HG03521 (cell line): ENCODE data around the gene GZMA.
"Not testable (repeated sequence)": the region's sequence is repeated elsewhere in the genome, so short reads cannot be mapped to it uniquely, and the experiment has no call there.

Experiments
- ATAC-seq: cut with Tn5 transposase; IDR thresholded peaks from one replicate; pipeline ENCODE4 v1.9.1; 2021; ENCODE audit warnings: mild to moderate bottlenecking, moderate library complexity; ENCODE audit not compliant: unreplicated experiment

The GZMA gene

GRCh38 chr5:55102348-55102747 lies at the start of gene GZMA:
Gene GZMA, plus strand, starts transcription at chr5:55102646. Its CDS starts 37 bp downstream, at chr5:55102683.
- ATAC-seq: no peak

DNA sequence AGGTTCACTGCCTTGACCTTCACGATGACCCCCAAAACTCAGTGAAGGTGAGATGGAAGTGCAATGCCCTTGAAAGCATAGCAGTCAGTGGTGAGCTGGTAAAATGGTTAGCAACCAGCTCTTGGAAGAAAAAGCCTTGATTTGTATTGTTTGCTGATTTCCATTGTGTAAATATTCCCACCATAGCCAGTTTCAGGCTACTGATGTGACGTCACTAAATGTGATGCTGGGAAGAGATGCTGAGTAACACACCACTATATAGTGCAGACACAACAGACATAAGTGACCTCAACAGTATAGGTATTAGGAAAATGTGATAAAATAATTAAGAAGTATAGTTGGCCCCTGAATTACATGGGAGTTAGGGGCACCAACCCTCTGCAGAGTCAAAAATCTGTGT lies 47.3 kb upstream of the GZMA start:
- no peak for ATAC-seq

- ATAC-seq: no peak
Measured at GRCh38 chr5:55062039-55062779, 40.2 kb upstream of the GZMA start.

GRCh38 chr5:55063220-55063863 lies 39.1 kb upstream of the GZMA start:
- ATAC-seq: no peak

GRCh38 chr5:55063899-55064298 lies 38.5 kb upstream of the GZMA start:
- no peak for ATAC-seq

- ATAC-seq: no peak
Measured at GRCh38 chr5:55064523-55064922, 37.9 kb upstream of the GZMA start.

- no peak for ATAC-seq
Measured at GRCh38 chr5:55066277-55066676, 36.2 kb upstream of the GZMA start.

- no peak for ATAC-seq
Measured at GRCh38 chr5:55070968-55071367, 31.5 kb upstream of the GZMA start.

DNA sequence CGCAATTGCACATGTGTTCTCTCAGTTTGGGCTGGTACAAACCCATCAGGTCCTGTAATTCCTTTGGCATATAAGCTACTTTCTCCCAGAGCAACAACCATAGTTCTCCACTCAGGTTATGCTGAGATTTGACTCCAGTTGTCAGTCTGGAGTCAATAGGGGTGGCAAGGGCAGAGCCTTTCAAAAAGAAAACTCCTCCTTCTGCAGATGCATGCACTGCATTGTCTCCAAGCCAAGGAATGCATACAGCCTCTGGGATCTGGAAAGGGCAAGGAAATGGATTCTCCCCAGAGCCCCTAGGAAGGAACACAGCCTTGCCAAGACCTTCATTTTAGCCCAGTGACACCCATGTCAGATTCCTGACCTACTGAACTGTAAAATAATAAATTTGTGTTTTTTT lies 31.0 kb upstream of the GZMA start:
- ATAC-seq: no peak

DNA sequence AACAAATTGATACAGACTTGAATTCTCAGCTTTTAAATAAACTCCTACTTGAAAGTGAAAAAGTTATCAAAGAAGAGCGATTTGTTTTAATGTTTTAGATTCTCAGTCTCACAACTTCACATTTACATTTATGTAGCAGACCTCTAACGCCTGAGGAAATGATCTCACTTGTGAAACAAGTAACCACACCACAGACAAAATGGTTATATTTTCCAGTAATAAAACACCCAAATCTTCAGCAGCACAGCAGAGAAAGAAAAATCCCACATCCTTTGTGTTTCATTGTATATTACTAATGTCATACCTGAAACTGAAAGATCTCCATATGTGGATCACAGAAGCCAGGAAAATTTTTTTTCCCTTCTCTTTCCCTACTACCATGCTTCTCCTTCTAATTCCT lies 29.8 kb upstream of the GZMA start:
- ATAC-seq: no peak

DNA sequence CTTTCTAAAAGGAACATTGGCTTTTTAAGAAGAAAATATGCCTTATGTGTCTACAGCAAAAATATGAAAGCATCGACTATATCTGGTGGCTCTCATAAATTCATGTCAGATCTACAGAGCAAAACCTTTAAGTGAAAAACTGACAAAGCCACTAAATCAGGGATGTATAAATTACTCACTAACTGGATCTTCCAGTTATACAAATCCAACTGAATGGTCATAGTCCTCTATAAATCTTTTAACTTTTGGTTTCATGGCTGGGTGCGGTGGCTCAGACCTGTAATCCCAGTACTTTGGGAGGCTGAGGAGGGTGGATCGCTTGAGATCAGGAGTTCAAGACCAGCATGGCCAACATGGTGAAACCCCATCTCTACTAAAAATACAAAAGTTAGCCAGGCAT lies 29.2 kb upstream of the GZMA start:
- ATAC-seq: no peak

DNA sequence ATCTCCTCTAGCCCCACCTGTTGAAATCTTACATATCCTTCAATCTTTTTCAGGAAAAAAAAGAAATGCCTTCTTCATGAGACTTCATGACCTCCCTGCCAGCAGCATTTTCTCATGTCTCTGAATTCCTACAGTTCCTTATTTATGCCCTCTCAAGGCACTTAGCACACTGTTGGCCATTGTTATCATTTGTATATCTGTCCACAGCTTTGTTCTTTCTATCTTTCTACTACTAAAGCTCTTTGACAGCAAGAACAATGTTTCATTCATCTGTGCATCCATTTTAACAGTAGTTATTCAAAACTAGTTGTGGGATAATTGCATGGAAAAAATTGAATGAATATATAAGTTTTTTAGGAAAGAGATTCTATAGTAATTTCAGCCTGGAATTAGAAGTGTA lies 20.9 kb upstream of the GZMA start:
- ATAC-seq: no peak

DNA sequence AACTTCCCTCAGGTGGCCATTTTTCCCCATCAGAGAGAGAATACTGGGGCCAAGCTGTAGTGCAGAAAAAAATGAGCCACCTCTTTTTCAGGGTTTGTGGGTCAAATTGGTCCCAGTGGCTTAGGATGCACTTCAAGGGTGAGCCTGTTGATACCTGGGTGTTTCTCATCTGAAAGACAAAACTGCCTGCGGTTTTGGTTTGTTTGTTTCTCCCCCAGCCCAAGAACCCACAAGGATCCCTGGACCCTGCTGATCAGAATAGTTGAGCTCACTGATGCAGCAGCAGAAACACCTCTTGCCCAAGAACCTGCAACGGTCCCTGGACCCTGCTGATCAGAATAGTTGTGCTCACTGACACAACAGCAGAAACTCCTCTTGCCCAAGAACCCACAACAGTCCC lies 13.1 kb upstream of the GZMA start:
- ATAC-seq: not testable (repeated sequence)

DNA sequence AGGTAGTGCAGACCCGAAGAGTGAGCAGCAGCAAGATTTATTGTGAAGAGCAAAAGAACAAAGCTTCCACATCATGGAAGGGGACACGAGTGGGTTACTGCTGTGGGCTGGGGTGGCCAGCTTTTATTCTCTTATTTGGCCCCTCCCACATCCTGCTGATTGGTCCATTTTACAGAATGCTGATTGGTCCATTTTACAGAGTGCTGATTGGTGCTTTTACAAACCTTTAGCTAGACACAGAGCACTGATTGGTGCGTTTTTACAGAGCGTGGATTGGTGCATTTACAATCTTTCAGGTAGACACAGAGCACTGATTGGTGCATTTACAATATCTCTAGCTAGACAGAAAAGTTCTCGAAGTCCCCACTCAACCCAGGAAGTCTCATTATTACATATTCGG lies 11.4 kb upstream of the GZMA start:
- not testable (repeated sequence) for ATAC-seq

GRCh38 chr5:55096182-55096581 lies 6.3 kb upstream of the GZMA start:
- no peak for ATAC-seq

- ATAC-seq: no peak
Measured at GRCh38 chr5:55096861-55097260, 5.6 kb upstream of the GZMA start.

- ATAC-seq: not testable (repeated sequence)
Measured at GRCh38 chr5:55101148-55101547, 1.3 kb upstream of the GZMA start.

- ATAC-seq: no peak
Measured at GRCh38 chr5:55101556-55102276, 730 bp upstream of the GZMA start.

DNA sequence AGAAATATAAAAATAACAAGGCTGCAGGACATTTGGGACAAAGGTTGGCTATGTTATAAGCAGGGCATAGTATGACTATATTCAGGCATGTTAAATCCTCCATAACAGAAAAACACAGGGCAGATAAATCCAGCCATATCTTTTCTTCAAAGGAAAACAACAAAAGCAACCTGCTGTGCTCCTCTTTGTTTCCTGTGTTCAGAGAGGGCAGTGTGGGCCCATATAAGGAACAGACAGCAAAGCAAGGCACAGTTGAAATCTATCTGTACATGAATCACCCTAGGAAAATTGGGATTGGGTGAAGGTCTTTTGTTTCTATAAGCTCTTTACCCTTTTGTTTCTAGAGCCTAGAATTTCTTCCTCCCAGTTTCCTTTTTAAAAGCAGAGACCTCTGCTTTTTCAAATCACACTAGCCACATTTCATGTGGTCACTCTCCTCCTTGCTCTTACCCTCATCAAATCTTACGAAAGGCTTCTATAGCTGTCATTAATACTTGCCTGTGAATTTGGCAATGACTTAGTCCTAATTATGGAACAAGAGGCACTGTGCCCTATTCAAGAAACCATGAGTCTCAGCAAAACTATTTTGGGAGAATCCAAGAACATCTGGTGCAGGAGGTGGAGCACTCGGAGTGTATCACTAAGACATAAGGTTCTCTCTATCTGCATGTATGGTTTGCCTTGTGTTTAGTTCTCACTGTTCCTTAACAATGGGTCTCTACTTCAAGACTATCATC lies 1.8 kb downstream of the GZMA start:
- ATAC-seq: no peak

- no peak for ATAC-seq
Measured at GRCh38 chr5:55104946-55105701, 2.7 kb downstream of the GZMA start.

DNA sequence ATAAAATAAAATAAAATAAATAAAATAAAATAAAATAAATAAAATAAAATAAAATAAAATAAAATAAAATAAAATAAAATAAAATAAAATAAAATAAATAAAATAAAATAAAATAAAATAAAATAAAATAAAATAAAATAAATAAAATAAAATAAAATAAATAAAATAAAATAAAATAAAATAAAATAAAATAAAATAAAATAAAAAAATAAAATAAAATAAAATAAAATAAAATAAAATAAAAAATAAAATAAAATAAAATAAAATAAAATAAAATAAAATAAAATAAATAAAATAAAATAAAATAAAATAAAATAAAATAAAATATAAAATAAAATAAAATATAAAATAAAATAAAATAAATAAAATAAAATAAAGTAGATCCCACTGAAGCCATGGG lies 3.5 kb downstream of the GZMA start:
- ATAC-seq: not testable (repeated sequence)
